Neural cell (in vitro differentiated cells): ENCODE results near the gene AIMP1. TPM values are rescaled to one million over a fixed set of nuclear protein-coding genes. Genes with fewer than 3 reads are reported as not detected.
"Not testable (repeated sequence)": the region's sequence is repeated elsewhere in the genome, so short reads cannot be mapped to it uniquely, and the experiment has no call there.

Source experiments
- H2AFZ ChIP-seq: fragments of 200-600, 300-800 bp; sonication (generic), shearing (Covaris generic); 2 replicates; pipeline ENCODE4 v1.6.0; 2014; ENCODE audit warnings: low read depth, mild to moderate bottlenecking, antibody characterized with exemption, low read length, moderate library complexity
- H3F3A ChIP-seq: fragments of 200-600 bp; shearing (Covaris generic); 2 replicates; pipeline ENCODE4 v1.6.1; 2016; ENCODE audit warnings: mild to moderate bottlenecking, moderate library complexity, mixed read lengths, antibody characterized with exemption, low read length; ENCODE audit not compliant: insufficient read depth, poor library complexity, severe bottlenecking
- H3K27ac ChIP-seq: fragments of 200-600, 300-800 bp; sonication (generic), shearing (Covaris generic); 2 replicates; pipeline ENCODE4 v1.5.1; 2014; ENCODE audit warnings: mild to moderate bottlenecking, low read length, moderate library complexity
- H3K27me3 ChIP-seq: fragments of 300-800, 200-600 bp; sonication (generic), shearing (Covaris generic); 2 replicates; pipeline ENCODE4 v1.6.0; 2014; ENCODE audit warnings: mild to moderate bottlenecking, low read depth, low read length, moderate library complexity; ENCODE audit not compliant: insufficient read depth
- H3K36me3 ChIP-seq: fragments of 300-800, 200-600 bp; sonication (generic), shearing (Covaris generic); 2 replicates; pipeline ENCODE4 v1.5.1; 2014; ENCODE audit warnings: mild to moderate bottlenecking, antibody characterized with exemption, low read length, moderate library complexity; ENCODE audit not compliant: insufficient read depth
- H3K4me2 ChIP-seq: fragments of 300-800, 200-600 bp; sonication (generic), shearing (Covaris generic); 2 replicates; pipeline ENCODE4 v1.6.0; 2014; ENCODE audit warnings: mild to moderate bottlenecking, low read length
- H3K4me3 ChIP-seq: fragments of 300-800, 200-600 bp; sonication (generic), shearing (Covaris generic); 2 replicates; pipeline ENCODE4 v1.5.1; 2014; ENCODE audit warnings: mild to moderate bottlenecking, low read length, moderate library complexity
- H3K79me2 ChIP-seq: fragments of 200-600 bp; shearing (Covaris generic); replicated peaks from 2 replicates; pipeline ENCODE4 v1.6.0; 2014; ENCODE audit warnings: mild to moderate bottlenecking, low read length, moderate library complexity; ENCODE audit not compliant: insufficient read depth
- H3K9ac ChIP-seq: fragments of 300-800, 200-600 bp; sonication (generic), shearing (Covaris generic); 2 replicates; pipeline ENCODE4 v1.6.1; 2016; ENCODE audit warnings: mild to moderate bottlenecking, low read length, mixed read lengths
- H3K9me2 ChIP-seq: fragments of 200-600 bp; shearing (Covaris generic); 2 replicates; pipeline ENCODE4 v1.6.1; 2016; ENCODE audit warnings: mild to moderate bottlenecking, low read length, mixed read lengths; ENCODE audit not compliant: insufficient read depth
- H3K9me3 ChIP-seq: fragments of 200-600, 300-800 bp; sonication (generic), shearing (Covaris generic); 2 replicates; pipeline ENCODE4 v1.6.1; 2016; ENCODE audit warnings: mild to moderate bottlenecking, mixed run types, low read length, moderate library complexity, mixed read lengths
- H4K20me1 ChIP-seq: fragments of 200-600 bp; shearing (Covaris generic); 2 replicates; pipeline ENCODE4 v1.6.1; 2016; ENCODE audit warnings: mild to moderate bottlenecking, mixed run types; ENCODE audit not compliant: insufficient read depth
- CTCF ChIP-seq: fragments of 450-650 bp; IDR thresholded peaks from 2 replicates; pipeline ENCODE4 v1.5.1; 2014; ENCODE audit warnings: antibody characterized with exemption, mild to moderate bottlenecking, moderate library complexity; ENCODE audit not compliant: poor library complexity, severe bottlenecking
- EP300 ChIP-seq: fragments of 450-650 bp; conservative IDR thresholded peaks from 2 replicates; pipeline ENCODE4 v1.6.1; 2014; ENCODE audit warnings: antibody characterized with exemption, mild to moderate bottlenecking, moderate library complexity; ENCODE audit not compliant: poor library complexity, severe bottlenecking
- EZH2 ChIP-seq: fragments of 200-600, 300-800 bp; shearing (Covaris generic), sonication (generic); IDR thresholded peaks from 2 replicates; pipeline ENCODE4 v1.6.1; 2014; ENCODE audit warnings: antibody characterized with exemption, low read length, borderline replicate concordance, mild to moderate bottlenecking; ENCODE audit not compliant: insufficient read depth, poor library complexity, severe bottlenecking
- MXI1 ChIP-seq: fragments of 450-650 bp; conservative IDR thresholded peaks from 2 replicates; pipeline ENCODE4 v1.6.1; 2014; ENCODE audit warnings: antibody characterized with exemption, mild to moderate bottlenecking; ENCODE audit not compliant: poor library complexity, severe bottlenecking
- POLR2AphosphoS5 ChIP-seq: IDR thresholded peaks from 2 replicates; pipeline ENCODE4 v1.6.1; 2012
- RAD21 ChIP-seq: fragments of 450-650 bp; conservative IDR thresholded peaks from 2 replicates; pipeline ENCODE4 v1.6.1; 2014; ENCODE audit warnings: antibody characterized with exemption, mild to moderate bottlenecking, moderate library complexity
- REST ChIP-seq: IDR thresholded peaks from 2 replicates; pipeline ENCODE4 v1.6.1; 2012; ENCODE audit warnings: borderline replicate concordance
- SMC3 ChIP-seq: fragments of 450-650 bp; conservative IDR thresholded peaks from 2 replicates; pipeline ENCODE4 v1.6.1; 2014; ENCODE audit warnings: antibody characterized with exemption, mild to moderate bottlenecking, moderate library complexity; ENCODE audit not compliant: poor library complexity
- TAF1 ChIP-seq: IDR thresholded peaks from 2 replicates; pipeline ENCODE4 v1.6.1; 2012; ENCODE audit warnings: low read depth
- polyA plus RNA-seq: library from polyadenylated mRNA; depleted of rRNA; stranded (reverse); fragments of >200 nt; gene quantifications from 2 replicates; pipeline ENCODE4 v1.2.3, GENCODE V29; 2014

AIMP1 gene
- polyA plus RNA-seq, 1 donor from 2014 or later = 46.5 TPM

GRCh38 chr4:106385853-106386393, 69.6 kb downstream of the AIMP1 start:
- Histone ChIP-seq H3K4me3 (no peak overlapping the region), H3F3A (no peaks in the 10 kb centered on the region), H3K9me3 (no peaks in the 10 kb centered on the region), H3K9ac (no peak overlapping the region), H4K20me1 (no peaks in the 10 kb centered on the region), H3K36me3 (no peaks in the 10 kb centered on the region), H3K9me2 (no peaks in the 10 kb centered on the region), H3K27me3 (no peaks in the 10 kb centered on the region), H3K79me2 (no peaks in the 10 kb centered on the region), H3K4me2 (no peak overlapping the region), H2AFZ (no peak overlapping the region), H3K27ac (no peak overlapping the region)
- TF ChIP-seq RAD21 (no peak), MXI1 (no peak), EZH2 (no peak), CTCF (no peak), REST (no peak), TAF1 (no peak), SMC3 (no peak), POLR2AphosphoS5 (no peak)

GRCh38 chr4:106395582-106395981, 79.2 kb downstream of the AIMP1 start:
- no peak overlapping the region for H3K4me2 ChIP-seq
- H3K36me3 ChIP-seq = no peaks in the 10 kb centered on the region
- no peaks in the 10 kb centered on the region for H3K9me2 ChIP-seq
- no peak overlapping the region for H2AFZ ChIP-seq
- TF ChIP-seq MXI1 (no peak), CTCF (no peak), POLR2AphosphoS5 (no peak), EZH2 (no peak), TAF1 (no peak), SMC3 (no peak), REST (no peak), RAD21 (no peak), EP300 (no peak)
- H3K27ac ChIP-seq = no peak overlapping the region
- no peaks in the 10 kb centered on the region for H3K79me2 ChIP-seq
- H3K9me3 ChIP-seq = no peaks in the 10 kb centered on the region
- H3F3A ChIP-seq = no peaks in the 10 kb centered on the region
- H4K20me1 ChIP-seq = no peaks in the 10 kb centered on the region
- H3K27me3 ChIP-seq = no peaks in the 10 kb centered on the region
- H3K4me3 ChIP-seq = no peak overlapping the region
- no peak overlapping the region for H3K9ac ChIP-seq

GRCh38 chr4:106398898-106399297, 82.5 kb downstream of the AIMP1 start:
- H3K36me3 ChIP-seq, H3K27me3 ChIP-seq, H3K9me2 ChIP-seq, H3K4me3 ChIP-seq, H3K27ac ChIP-seq, H3K9ac ChIP-seq, H4K20me1 ChIP-seq, H2AFZ ChIP-seq, H3F3A ChIP-seq, H3K9me3 ChIP-seq, H3K79me2 ChIP-seq, H3K4me2 ChIP-seq: not testable (repeated sequence)
